ENCODE results near the gene AMOTL2.

The AMOTL2 gene

GRCh38 chr3:134371542-134372324, 2.5 kb downstream of the AMOTL2 start:
- WGBS, 2 experiments (ENCODE audit: insufficient coverage in 2 of 2) = 63 to 73% methylated on average over 3 of the region's 7 CpGs
- Histone ChIP-seq H3K9me3 (ENCODE audit: control insufficient read depth, low read length) (no peaks in the 10 kb centered on the region), H3K36me3 (ENCODE audit: control insufficient read depth, insufficient read depth, low read length) (peaks cover 61% of the 10 kb centered on the region), H3K27ac (ENCODE audit: low read depth, low read length, severe bottlenecking) (peak overlapping the region; percentile 100), H3K4me3 (ENCODE audit: extremely low read depth, insufficient read depth, low read length, poor library complexity, severe bottlenecking) (peak overlapping the region; percentile 78), H3K4me1 (ENCODE audit: control insufficient read depth, insufficient read depth, low read length, poor library complexity, severe bottlenecking) (peaks cover 66% of the 10 kb centered on the region)

GRCh38 chr3:134370611-134371531, 3.4 kb downstream of the AMOTL2 start:
- H3K9me3 ChIP-seq (ENCODE audit: control insufficient read depth, low read length) = no peaks in the 10 kb centered on the region
- peak overlapping the region; percentile 78 for H3K4me3 ChIP-seq (ENCODE audit: extremely low read depth, insufficient read depth, low read length, poor library complexity, severe bottlenecking)
- peaks cover 70% of the 10 kb centered on the region for H3K4me1 ChIP-seq (ENCODE audit: control insufficient read depth, insufficient read depth, low read length, poor library complexity, severe bottlenecking)
- peaks cover 69% of the 10 kb centered on the region for H3K36me3 ChIP-seq (ENCODE audit: control insufficient read depth, insufficient read depth, low read length)
- peak overlapping the region; percentile 100 for H3K27ac ChIP-seq (ENCODE audit: low read depth, low read length, severe bottlenecking)
- WGBS, 2 experiments (ENCODE audit: insufficient coverage in 2 of 2) = 92 to 93% methylated on average over 30 to 31 of the region's 34 CpGs

GRCh38 chr3:134369861-134370596, 4.2 kb downstream of the AMOTL2 start:
- H3K9me3 ChIP-seq (ENCODE audit: control insufficient read depth, low read length) = no peaks in the 10 kb centered on the region
- no peak overlapping the region for H3K4me3 ChIP-seq (ENCODE audit: extremely low read depth, insufficient read depth, low read length, poor library complexity, severe bottlenecking)
- H3K27ac ChIP-seq (ENCODE audit: low read depth, low read length, severe bottlenecking) = peak overlapping the region; percentile 100
- peaks cover 70% of the 10 kb centered on the region for H3K4me1 ChIP-seq (ENCODE audit: control insufficient read depth, insufficient read depth, low read length, poor library complexity, severe bottlenecking)
- H3K36me3 ChIP-seq (ENCODE audit: control insufficient read depth, insufficient read depth, low read length) = peaks cover 78% of the 10 kb centered on the region
- 90 to 100% methylated on average over 1 to 2 of the region's 2 CpGs for WGBS, 2 experiments (ENCODE audit: insufficient coverage in 2 of 2)

- 47 to 52% methylated on average over 4 of the region's 10 CpGs for WGBS, 2 experiments (ENCODE audit: insufficient coverage in 2 of 2)
- H3K36me3 ChIP-seq (ENCODE audit: control insufficient read depth, insufficient read depth, low read length) = peaks cover 85% of the 10 kb centered on the region
- H3K9me3 ChIP-seq (ENCODE audit: control insufficient read depth, low read length) = no peaks in the 10 kb centered on the region
- H3K4me3 ChIP-seq (ENCODE audit: extremely low read depth, insufficient read depth, low read length, poor library complexity, severe bottlenecking) = peak overlapping the region; percentile 2
- peak overlapping the region; percentile 100 for H3K27ac ChIP-seq (ENCODE audit: low read depth, low read length, severe bottlenecking)
- peaks cover 76% of the 10 kb centered on the region for H3K4me1 ChIP-seq (ENCODE audit: control insufficient read depth, insufficient read depth, low read length, poor library complexity, severe bottlenecking)
Observed at GRCh38 chr3:134369231-134369741, 5.0 kb downstream of the AMOTL2 start.

DNA sequence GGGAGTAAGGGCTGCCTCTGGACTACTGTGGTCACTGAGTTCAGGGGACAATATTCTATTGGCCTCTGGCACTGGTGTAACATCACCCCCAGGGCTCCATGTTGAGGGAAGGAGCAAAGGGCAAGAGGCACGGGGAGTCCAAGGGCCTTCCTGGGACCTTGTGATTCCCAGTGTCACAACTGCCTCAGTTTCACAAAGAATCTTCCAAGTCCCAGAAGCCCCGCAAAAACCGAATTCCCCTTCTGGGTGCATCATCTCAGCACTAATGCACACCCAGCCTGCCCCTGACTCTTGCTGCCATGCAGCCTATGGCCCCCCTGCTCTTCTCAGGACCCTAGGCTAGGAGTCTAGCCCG, 5.5 kb downstream of the AMOTL2 start:
- Histone ChIP-seq H3K9me3 (ENCODE audit: control insufficient read depth, low read length) (no peaks in the 10 kb centered on the region), H3K4me1 (ENCODE audit: control insufficient read depth, insufficient read depth, low read length, poor library complexity, severe bottlenecking) (peaks cover 79% of the 10 kb centered on the region), H3K36me3 (ENCODE audit: control insufficient read depth, insufficient read depth, low read length) (peaks cover 87% of the 10 kb centered on the region), H3K27ac (ENCODE audit: low read depth, low read length, severe bottlenecking) (peak overlapping the region; percentile 100), H3K4me3 (ENCODE audit: extremely low read depth, insufficient read depth, low read length, poor library complexity, severe bottlenecking) (peak overlapping the region; percentile 2)
- WGBS, 2 experiments (ENCODE audit: insufficient coverage in 2 of 2) = 100% methylated on average over 2 to 3 of the region's 4 CpGs

GRCh38 chr3:134367869-134368750, 6.1 kb downstream of the AMOTL2 start:
- WGBS, 2 experiments (ENCODE audit: insufficient coverage in 2 of 2) = 84 to 100% methylated on average over 4 of the region's 8 CpGs
- Histone ChIP-seq H3K4me1 (ENCODE audit: control insufficient read depth, insufficient read depth, low read length, poor library complexity, severe bottlenecking) (peaks cover 85% of the 10 kb centered on the region), H3K36me3 (ENCODE audit: control insufficient read depth, insufficient read depth, low read length) (peaks cover 89% of the 10 kb centered on the region), H3K27ac (ENCODE audit: low read depth, low read length, severe bottlenecking) (peak overlapping the region; percentile 100), H3K4me3 (ENCODE audit: extremely low read depth, insufficient read depth, low read length, poor library complexity, severe bottlenecking) (no peak overlapping the region), H3K9me3 (ENCODE audit: control insufficient read depth, low read length) (no peaks in the 10 kb centered on the region)

- 90 to 92% methylated on average over 12 to 15 of the region's 15 CpGs for WGBS, 2 experiments (ENCODE audit: insufficient coverage in 2 of 2)
- peaks cover 95% of the 10 kb centered on the region for H3K4me1 ChIP-seq (ENCODE audit: control insufficient read depth, insufficient read depth, low read length, poor library complexity, severe bottlenecking)
- peaks cover 92% of the 10 kb centered on the region for H3K36me3 ChIP-seq (ENCODE audit: control insufficient read depth, insufficient read depth, low read length)
- peak overlapping the region; percentile 67 for H3K27ac ChIP-seq (ENCODE audit: low read depth, low read length, severe bottlenecking)
- no peak overlapping the region for H3K4me3 ChIP-seq (ENCODE audit: extremely low read depth, insufficient read depth, low read length, poor library complexity, severe bottlenecking)
- H3K9me3 ChIP-seq (ENCODE audit: control insufficient read depth, low read length) = no peaks in the 10 kb centered on the region
Observed at GRCh38 chr3:134366928-134367811, 7.1 kb downstream of the AMOTL2 start.

DNA sequence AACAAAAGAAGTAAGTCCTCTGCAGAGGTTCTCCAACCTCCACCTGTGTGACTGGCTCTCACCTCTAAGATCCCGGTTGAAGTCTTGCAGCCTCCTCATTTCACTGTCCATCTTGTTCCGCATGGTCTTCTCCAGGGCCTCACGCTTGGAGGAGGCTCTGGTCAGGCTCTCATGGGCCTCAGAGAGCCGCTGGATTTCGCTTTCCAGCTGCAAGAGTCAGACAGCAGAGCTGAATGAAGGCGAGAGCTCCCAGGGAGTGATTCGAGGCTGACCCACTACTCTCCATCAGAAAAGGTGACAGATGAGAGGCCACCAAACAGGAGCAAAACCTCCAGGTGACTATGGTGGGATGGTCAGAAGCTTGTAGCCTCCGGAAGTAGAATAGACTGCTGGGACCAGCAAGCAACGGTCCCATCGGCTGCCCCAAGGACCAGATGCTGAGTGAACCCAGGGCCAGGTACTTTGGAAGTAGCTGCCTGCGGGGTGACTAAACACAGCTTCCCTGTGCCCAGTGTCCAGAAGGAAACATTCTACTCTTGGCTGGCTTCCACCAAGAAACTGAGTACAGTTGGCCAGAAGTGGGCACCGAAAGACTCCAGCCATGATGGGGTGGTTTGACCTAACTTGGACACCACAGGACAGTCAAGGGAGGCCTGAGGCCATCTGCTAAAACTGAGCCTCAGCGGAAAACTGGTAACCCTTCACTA, 7.9 kb downstream of the AMOTL2 start:
- peaks cover 97% of the 10 kb centered on the region for H3K4me1 ChIP-seq (ENCODE audit: control insufficient read depth, insufficient read depth, low read length, poor library complexity, severe bottlenecking)
- H3K27ac ChIP-seq (ENCODE audit: low read depth, low read length, severe bottlenecking) = peak overlapping the region; percentile 67
- peaks cover 92% of the 10 kb centered on the region for H3K36me3 ChIP-seq (ENCODE audit: control insufficient read depth, insufficient read depth, low read length)
- H3K9me3 ChIP-seq (ENCODE audit: control insufficient read depth, low read length) = no peaks in the 10 kb centered on the region
- WGBS, 2 experiments (ENCODE audit: insufficient coverage in 2 of 2) = 96 to 97% methylated on average over 9 to 12 of the region's 13 CpGs
- H3K4me3 ChIP-seq (ENCODE audit: extremely low read depth, insufficient read depth, low read length, poor library complexity, severe bottlenecking) = no peak overlapping the region

DNA sequence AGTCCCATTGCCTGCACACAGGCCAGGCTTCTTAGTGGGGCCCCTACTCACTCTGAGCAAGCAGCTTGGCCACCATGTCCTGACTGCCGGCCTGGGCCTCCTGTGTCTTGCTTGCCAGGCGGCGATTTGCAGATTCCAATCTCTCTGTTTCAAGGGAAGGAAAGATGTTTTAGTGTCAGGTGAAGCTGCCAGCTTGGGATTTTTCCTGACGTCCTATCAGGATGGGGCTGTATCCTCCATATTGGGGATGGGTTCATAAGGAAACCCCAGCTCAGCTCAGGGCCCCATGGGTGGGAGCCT, 8.5 kb downstream of the AMOTL2 start:
- H3K36me3 ChIP-seq (ENCODE audit: control insufficient read depth, insufficient read depth, low read length) = peaks cover 92% of the 10 kb centered on the region
- peaks cover 96% of the 10 kb centered on the region for H3K4me1 ChIP-seq (ENCODE audit: control insufficient read depth, insufficient read depth, low read length, poor library complexity, severe bottlenecking)
- H3K4me3 ChIP-seq (ENCODE audit: extremely low read depth, insufficient read depth, low read length, poor library complexity, severe bottlenecking) = no peak overlapping the region
- no peaks in the 10 kb centered on the region for H3K9me3 ChIP-seq (ENCODE audit: control insufficient read depth, low read length)
- peak overlapping the region; percentile 98 for H3K27ac ChIP-seq (ENCODE audit: low read depth, low read length, severe bottlenecking)
- WGBS, 2 experiments (ENCODE audit: insufficient coverage in 2 of 2) = 82 to 98% methylated on average over 2 to 3 of the region's 4 CpGs
